ENCODE results near the gene KIRREL1. TPM values are rescaled to one million over a fixed set of nuclear protein-coding genes. Genes with fewer than 3 reads are reported as not detected.

The KIRREL1 gene
- total RNA-seq, 2 experiments from 2014 or later, result not detected

- H3K36me3 Mint-ChIP-seq (ENCODE audit: low read depth), result no peaks in the 10 kb centered on the region
- H3K9me3 Mint-ChIP-seq, result no peaks in the 10 kb centered on the region
- peaks cover 15% of the 10 kb centered on the region for H3K27me3 Mint-ChIP-seq
- intact Hi-C loops (cut with DNase I, micrococcal nuclease), result no loop called here
- no peaks in the 10 kb centered on the region for H3K4me1 Mint-ChIP-seq (ENCODE audit: low read depth)
- Histone ChIP-seq H3K27ac (ENCODE audit: low read depth in 1 of 2, low read length in 2 of 2) (no peak overlapping the region), H3K4me1 (ENCODE audit: insufficient read depth, low read length) (no peaks in the 10 kb centered on the region), H3K4me3 (ENCODE audit: low read length) (no peak overlapping the region), H3K9me3 (ENCODE audit: control insufficient read depth in 1 of 2, insufficient read depth in 1 of 2, low read length in 2 of 2) (peaks cover 0 to 3% of the 10 kb centered on the region in 2 experiments), H3K27me3 (ENCODE audit: control insufficient read depth in 1 of 2, insufficient read depth in 2 of 2, low read length in 2 of 2) (no peaks in the 10 kb centered on the region), H3K36me3 (ENCODE audit: insufficient read depth, low read length) (no peaks in the 10 kb centered on the region)
- no peak for TF ChIP-seq CTCF (IDR thresholded peaks at IDR 0.05)
- no peak for DNase-seq
- CTCF ChIA-PET, result no interaction called here
- ATAC-seq (ENCODE audit: poor library complexity), result no peak
- no peak overlapping the region for H3K4me3 Mint-ChIP-seq
- H3K27ac Mint-ChIP-seq, result no peak overlapping the region
- POLR2A ChIA-PET, result no interaction called here
These were observed 61.3 kb downstream of the KIRREL1 start for GRCh38 chr1:158054721-158055120.

GRCh38 chr1:158055854-158056253 is 62.4 kb downstream of the KIRREL1 start:
- H3K4me3 ChIP-seq (ENCODE audit: low read length), result no peak overlapping the region
- peaks cover 0 to 3% of the 10 kb centered on the region in 2 experiments for H3K9me3 ChIP-seq (ENCODE audit: control insufficient read depth in 1 of 2, insufficient read depth in 1 of 2, low read length in 2 of 2)
- no peaks in the 10 kb centered on the region for H3K36me3 ChIP-seq (ENCODE audit: insufficient read depth, low read length)
- H3K4me3 Mint-ChIP-seq, result no peak overlapping the region
- H3K9me3 Mint-ChIP-seq, result no peaks in the 10 kb centered on the region
- no peaks in the 10 kb centered on the region for H3K36me3 Mint-ChIP-seq (ENCODE audit: low read depth)
- H3K27ac Mint-ChIP-seq, result no peak overlapping the region
- no peaks in the 10 kb centered on the region for H3K27me3 ChIP-seq (ENCODE audit: control insufficient read depth in 1 of 2, insufficient read depth in 2 of 2, low read length in 2 of 2)
- ChIA-PET CTCF (no interaction called here), POLR2A (no interaction called here)
- no peaks in the 10 kb centered on the region for H3K4me1 Mint-ChIP-seq (ENCODE audit: low read depth)
- TF ChIP-seq CTCF (IDR thresholded peaks at IDR 0.05), result no peak
- DNase-seq (no peak), ATAC-seq (ENCODE audit: poor library complexity) (no peak)
- peaks cover 15% of the 10 kb centered on the region for H3K27me3 Mint-ChIP-seq
- H3K27ac ChIP-seq (ENCODE audit: low read depth in 1 of 2, low read length in 2 of 2), result no peak overlapping the region
- no peaks in the 10 kb centered on the region for H3K4me1 ChIP-seq (ENCODE audit: insufficient read depth, low read length)
- intact Hi-C loops (cut with DNase I, micrococcal nuclease), result no loop called here

DNA sequence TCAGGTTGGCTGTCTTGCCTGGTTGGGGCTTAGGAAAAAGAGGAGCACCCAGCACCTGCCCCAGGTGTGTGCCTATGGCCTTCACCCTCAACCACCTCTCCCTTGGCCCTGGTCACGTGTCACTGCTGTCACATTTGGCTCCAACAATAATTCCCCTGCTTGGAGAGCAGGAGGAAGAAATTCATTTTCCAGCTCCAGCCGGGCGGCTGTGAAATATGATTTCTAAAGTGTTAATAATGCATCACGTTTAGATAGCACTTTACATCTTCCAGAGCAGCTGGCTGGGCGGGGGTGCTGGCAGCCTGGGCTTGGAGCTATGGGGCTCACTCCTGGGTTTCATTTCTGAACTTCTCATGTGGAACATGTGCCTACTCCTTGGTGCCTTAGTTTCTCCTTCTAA is 63.1 kb downstream of the KIRREL1 start:
- Histone ChIP-seq H3K4me1 (ENCODE audit: insufficient read depth, low read length) (no peaks in the 10 kb centered on the region), H3K27me3 (ENCODE audit: control insufficient read depth in 1 of 2, insufficient read depth in 2 of 2, low read length in 2 of 2) (no peaks in the 10 kb centered on the region), H3K36me3 (ENCODE audit: insufficient read depth, low read length) (no peaks in the 10 kb centered on the region), H3K9me3 (ENCODE audit: control insufficient read depth in 1 of 2, insufficient read depth in 1 of 2, low read length in 2 of 2) (peaks cover 0 to 3% of the 10 kb centered on the region in 2 experiments), H3K4me3 (ENCODE audit: low read length) (no peak overlapping the region), H3K27ac (ENCODE audit: low read depth in 1 of 2, low read length in 2 of 2) (no peak overlapping the region)
- TF ChIP-seq CTCF (IDR thresholded peaks at IDR 0.05), result no peak
- intact Hi-C loops (cut with DNase I, micrococcal nuclease), result no loop called here
- Mint-ChIP-seq H3K27ac (no peak overlapping the region), H3K4me1 (ENCODE audit: low read depth) (no peaks in the 10 kb centered on the region), H3K9me3 (no peaks in the 10 kb centered on the region), H3K4me3 (no peak overlapping the region), H3K36me3 (ENCODE audit: low read depth) (no peaks in the 10 kb centered on the region), H3K27me3 (peaks cover 15% of the 10 kb centered on the region)
- no peak for ATAC-seq (ENCODE audit: poor library complexity)
- ChIA-PET CTCF (no interaction called here), POLR2A (no interaction called here)
- no peak for DNase-seq
